Caco-2 (cell line): Measurements from ENCODE around the gene SAMD4A. TPM values are rescaled to one million over a fixed set of nuclear protein-coding genes. Genes with fewer than 3 reads are reported as not detected.

Experiments
- BruUV-seq: library from RNA; stranded (reverse); fragments of 400-500 nt; replicated peaks from 2 replicates; lab custom pipeline; 2021; lab: Mats Ljungman, UMichigan
- CTCF ChIA-PET: fragments of 300-600 bp; sonication (Branson Sonifier 250); formaldehyde crosslinking; loops from one replicate; lab custom pipeline; 2022; ENCODE audit warnings: antibody characterized with exemption; lab: Charles Lee
- POLR2A ChIA-PET: fragments of 300-600 bp; sonication (Branson Sonifier 250); formaldehyde crosslinking; loops from one replicate; lab custom pipeline; 2022; ENCODE audit warnings: antibody characterized with exemption; lab: Charles Lee
- DNase-seq, 2 experiments: peaks; one replicate each; pipeline versions ENCODE4 v3.0.0 to v3.0.0-alpha.2; 2020 to 2022
- H3K27me3 ChIP-seq: replicated peaks from 2 replicates; pipeline ENCODE4 v1.6.0; 2011; ENCODE audit warnings: low read length; ENCODE audit not compliant: control insufficient read depth, insufficient read depth
- H3K36me3 ChIP-seq: 2 replicates; pipeline ENCODE4 v1.5.1; 2011; ENCODE audit warnings: low read length; ENCODE audit not compliant: control insufficient read depth, insufficient read depth
- H3K4me1 ChIP-seq: fragments of 250-450 bp; sonication (Bioruptor Pico); 2 replicates; pipeline ENCODE4 v1.5.1; 2020; ENCODE audit warnings: mild to moderate bottlenecking
- H3K4me3 ChIP-seq: 2 replicates; pipeline ENCODE4 v1.5.1; 2011; ENCODE audit warnings: low read depth, mild to moderate bottlenecking, control low read depth, low read length
- H3K9me3 ChIP-seq: fragments of 250-450 bp; sonication (Bioruptor Pico); 2 replicates; pipeline ENCODE4 v1.5.1; 2020; ENCODE audit warnings: mild to moderate bottlenecking, moderate library complexity
- H3K27ac Mint-ChIP-seq: one replicate; pipeline ENCODE4 v1.8.0; 2022; ENCODE audit warnings: mixed read lengths; ENCODE audit not compliant: unreplicated experiment
- H3K27me3 Mint-ChIP-seq: one replicate; pipeline ENCODE4 v1.8.0; 2022; ENCODE audit warnings: mixed read lengths; ENCODE audit not compliant: insufficient read depth, unreplicated experiment
- H3K36me3 Mint-ChIP-seq: one replicate; pipeline ENCODE4 v1.8.0; 2022; ENCODE audit warnings: mild to moderate bottlenecking, mixed read lengths; ENCODE audit not compliant: insufficient read depth, unreplicated experiment
- H3K4me1 Mint-ChIP-seq: one replicate; pipeline ENCODE4 v1.8.0; 2022; ENCODE audit warnings: low read depth, mixed read lengths; ENCODE audit not compliant: unreplicated experiment
- H3K4me3 Mint-ChIP-seq: one replicate; pipeline ENCODE4 v1.8.0; 2022; ENCODE audit warnings: mild to moderate bottlenecking, moderate library complexity, mixed read lengths; ENCODE audit not compliant: unreplicated experiment
- H3K9me3 Mint-ChIP-seq: one replicate; pipeline ENCODE4 v1.8.0; 2022; ENCODE audit warnings: mixed read lengths; ENCODE audit not compliant: unreplicated experiment
- intact Hi-C: fragments of 100-400 bp; cut with micrococcal nuclease; formaldehyde crosslinking; loops from one replicate; pipeline ENCODE4 v1.10.0; 2022; ENCODE audit not compliant: unreplicated experiment
- total RNA-seq: library from RNA; stranded (reverse); gene quantifications from 2 replicates; pipeline ENCODE4 v1.2.3, GENCODE V29; 2022
- TF ChIP-seq, protein P1 (sequence below), 2 experiments: fragments of 200-600 bp in 1 of 2; IDR thresholded peaks; 1 replicate in 1 of 2; 2 replicates in 1 of 2; pipeline versions ENCODE4 v1.5.1 to v1.8.0; 2011 to 2022; ENCODE audit warnings: antibody characterized with exemption in 1 of 2, control low read depth in 1 of 2, inconsistent platforms in 1 of 2, low read depth in 1 of 2, low read length in 1 of 2, mild to moderate bottlenecking in 1 of 2, moderate library complexity in 1 of 2; ENCODE audit not compliant: insufficient read depth in 1 of 2, severe bottlenecking in 1 of 2, unreplicated experiment in 1 of 2

Gene SAMD4A
- total RNA-seq, 1 experiment from 2014 or later: 60.8 TPM

DNA sequence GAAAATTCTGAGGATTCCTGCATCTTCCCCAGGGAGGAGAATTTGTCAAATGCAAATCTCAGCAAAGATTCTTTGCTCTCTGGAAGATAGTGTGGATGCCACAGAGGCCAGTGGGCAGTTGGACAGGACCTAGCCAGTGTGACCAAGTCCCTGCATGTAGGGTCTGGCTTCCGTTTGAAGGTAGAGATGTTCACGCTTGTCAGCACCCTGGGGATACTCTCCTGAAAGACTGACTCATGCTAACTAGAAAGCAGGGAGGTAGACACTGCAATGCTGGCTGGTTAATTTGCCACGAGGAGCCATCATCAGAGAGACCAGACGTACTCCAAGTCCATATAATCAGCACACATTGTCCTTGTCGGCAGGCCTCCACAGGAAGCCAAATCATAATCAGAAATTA lies 130.1 kb downstream of the SAMD4A start:
- TF ChIP-seq, protein P1, sequence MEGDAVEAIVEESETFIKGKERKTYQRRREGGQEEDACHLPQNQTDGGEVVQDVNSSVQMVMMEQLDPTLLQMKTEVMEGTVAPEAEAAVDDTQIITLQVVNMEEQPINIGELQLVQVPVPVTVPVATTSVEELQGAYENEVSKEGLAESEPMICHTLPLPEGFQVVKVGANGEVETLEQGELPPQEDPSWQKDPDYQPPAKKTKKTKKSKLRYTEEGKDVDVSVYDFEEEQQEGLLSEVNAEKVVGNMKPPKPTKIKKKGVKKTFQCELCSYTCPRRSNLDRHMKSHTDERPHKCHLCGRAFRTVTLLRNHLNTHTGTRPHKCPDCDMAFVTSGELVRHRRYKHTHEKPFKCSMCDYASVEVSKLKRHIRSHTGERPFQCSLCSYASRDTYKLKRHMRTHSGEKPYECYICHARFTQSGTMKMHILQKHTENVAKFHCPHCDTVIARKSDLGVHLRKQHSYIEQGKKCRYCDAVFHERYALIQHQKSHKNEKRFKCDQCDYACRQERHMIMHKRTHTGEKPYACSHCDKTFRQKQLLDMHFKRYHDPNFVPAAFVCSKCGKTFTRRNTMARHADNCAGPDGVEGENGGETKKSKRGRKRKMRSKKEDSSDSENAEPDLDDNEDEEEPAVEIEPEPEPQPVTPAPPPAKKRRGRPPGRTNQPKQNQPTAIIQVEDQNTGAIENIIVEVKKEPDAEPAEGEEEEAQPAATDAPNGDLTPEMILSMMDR (IDR thresholded peaks at IDR 0.05; ENCODE audit: insufficient read depth in 1 of 2, low read depth in 1 of 2, low read length in 1 of 2, severe bottlenecking in 1 of 2, unreplicated experiment in 1 of 2): no peak
- H3K27me3 Mint-ChIP-seq: no peaks in the 10 kb centered on the region
- no peak overlapping the region for H3K4me3 Mint-ChIP-seq
- POLR2A ChIA-PET: no interaction called here
- H3K9me3 Mint-ChIP-seq: peaks cover 10% of the 10 kb centered on the region
- Histone ChIP-seq H3K4me3 (no peak overlapping the region), H3K4me1 (peaks cover 13% of the 10 kb centered on the region), H3K27me3 (no peaks in the 10 kb centered on the region), H3K9me3 (no peaks in the 10 kb centered on the region), H3K36me3 (no peaks in the 10 kb centered on the region)
- no peak overlapping the region for H3K27ac Mint-ChIP-seq
- intact Hi-C loops: no loop called here
- H3K36me3 Mint-ChIP-seq: peaks cover 43% of the 10 kb centered on the region
- BruUV-seq: no TSS peak
- CTCF ChIA-PET: interaction anchor here (1.2 kb wide), 1 partner anchor 54 kb away, joined by 3 read pairs; no protein-coding TSS in a partner anchor
- H3K4me1 Mint-ChIP-seq: peaks cover 34% of the 10 kb centered on the region
- DNase-seq: no peak

DNA sequence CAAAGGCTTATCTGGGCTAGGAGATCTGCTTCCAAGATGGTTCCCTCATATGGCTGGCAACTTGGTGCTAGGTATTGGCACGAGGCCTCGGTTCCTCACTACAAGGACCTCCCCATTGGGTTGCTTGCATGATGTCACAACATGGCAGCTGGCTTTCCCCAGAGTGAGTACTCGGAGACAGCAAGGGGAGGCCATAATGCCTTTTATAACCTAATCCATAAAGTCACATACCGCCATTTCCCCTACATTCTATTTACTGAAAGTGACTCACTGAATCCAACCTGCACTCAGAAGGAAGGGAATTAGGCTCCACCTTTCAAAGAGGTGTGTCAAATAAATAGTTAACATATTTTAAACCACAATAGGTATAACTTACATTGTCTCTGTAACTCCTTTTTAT lies 130.9 kb downstream of the SAMD4A start:
- Histone ChIP-seq H3K27me3 (no peaks in the 10 kb centered on the region), H3K4me1 (peaks cover 13% of the 10 kb centered on the region), H3K4me3 (no peak overlapping the region), H3K9me3 (no peaks in the 10 kb centered on the region), H3K36me3 (no peaks in the 10 kb centered on the region)
- Mint-ChIP-seq H3K27me3 (no peaks in the 10 kb centered on the region), H3K27ac (no peak overlapping the region), H3K9me3 (peaks cover 10% of the 10 kb centered on the region), H3K4me1 (peaks cover 34% of the 10 kb centered on the region), H3K36me3 (peaks cover 49% of the 10 kb centered on the region), H3K4me3 (no peak overlapping the region)
- CTCF ChIA-PET: no interaction called here
- intact Hi-C loops: no loop called here
- POLR2A ChIA-PET: no interaction called here
- no TSS peak for BruUV-seq
- TF ChIP-seq, protein P1 (IDR thresholded peaks at IDR 0.05; ENCODE audit: insufficient read depth in 1 of 2, low read depth in 1 of 2, low read length in 1 of 2, severe bottlenecking in 1 of 2, unreplicated experiment in 1 of 2): no peak
- no peak for DNase-seq

DNA sequence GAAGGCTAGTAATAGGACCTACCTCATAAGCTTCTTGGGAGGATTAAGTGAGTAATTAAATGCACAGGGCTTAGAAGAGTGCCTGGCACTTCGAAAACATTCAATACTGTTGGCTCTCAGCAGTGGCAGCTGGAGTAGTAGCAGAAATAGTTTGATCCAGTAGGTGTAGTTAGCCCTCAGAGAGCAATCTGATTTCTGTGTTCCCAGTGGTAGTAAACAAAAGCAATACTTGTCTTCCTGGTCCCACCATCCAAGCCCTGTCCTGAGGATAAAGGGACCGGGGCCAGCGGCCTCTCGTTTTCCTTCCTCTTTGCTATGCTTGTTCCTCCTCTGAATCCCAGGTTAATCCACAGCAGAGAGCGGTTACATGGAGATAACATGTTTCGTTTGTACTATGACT lies 131.6 kb downstream of the SAMD4A start:
- Histone ChIP-seq H3K36me3 (no peaks in the 10 kb centered on the region), H3K4me3 (no peak overlapping the region), H3K27me3 (no peaks in the 10 kb centered on the region), H3K4me1 (peaks cover 13% of the 10 kb centered on the region), H3K9me3 (no peaks in the 10 kb centered on the region)
- no peak for DNase-seq
- H3K36me3 Mint-ChIP-seq: peaks cover 46% of the 10 kb centered on the region
- no TSS peak for BruUV-seq
- ChIA-PET CTCF (no interaction called here), POLR2A (interaction anchor here (0.7 kb wide), 1 partner anchor 150 kb away, joined by 4 read pairs; no protein-coding TSS in a partner anchor)
- peaks cover 33% of the 10 kb centered on the region for H3K4me1 Mint-ChIP-seq
- intact Hi-C loops: no loop called here
- no peak overlapping the region for H3K27ac Mint-ChIP-seq
- TF ChIP-seq, protein P1 (IDR thresholded peaks at IDR 0.05; ENCODE audit: insufficient read depth in 1 of 2, low read depth in 1 of 2, low read length in 1 of 2, severe bottlenecking in 1 of 2, unreplicated experiment in 1 of 2): no peak
- no peak overlapping the region for H3K4me3 Mint-ChIP-seq
- peaks cover 10% of the 10 kb centered on the region for H3K9me3 Mint-ChIP-seq
- no peaks in the 10 kb centered on the region for H3K27me3 Mint-ChIP-seq
